HepG2 (cell line): ENCODE data around the gene EPG5. TPM values are rescaled to one million over a fixed set of nuclear protein-coding genes. Genes with fewer than 3 reads are reported as not detected.

Source experiments
- ATAC-seq: fragments of 200-7000 bp; cut with Tn5 transposase; 3 replicates; pipeline ENCODE4 v1.9.1; 2020; ENCODE audit warnings: mild to moderate bottlenecking, moderate library complexity
- BruUV-seq: library from RNA; stranded (reverse); fragments of 400-500 nt; replicated peaks from 2 replicates; lab custom pipeline; 2021; lab: Mats Ljungman, UMichigan
- CTCF ChIA-PET: fragments of 300-600 bp; formaldehyde crosslinking; extraction: SDS; loops from one replicate; lab custom pipeline; 2021; ENCODE audit warnings: low total read pairs, inconsistent platforms, low intra/inter-chr PET ratio; lab: Yijun Ruan, JAX
- POLR2A ChIA-PET: fragments of 350-600 bp; sonication (Branson Sonifier 250); formaldehyde crosslinking; loops from one replicate; lab custom pipeline; 2020; ENCODE audit warnings: antibody characterized with exemption, inconsistent platforms; lab: Yijun Ruan, JAX
- DNase-seq: peaks from one replicate; pipeline ENCODE4 v3.0.0-alpha.2; 2015; ENCODE audit warnings: low spot score
- FAIRE-seq: peaks from 3 replicates; lab custom pipeline; 2011; peaks lifted over from hg19 to GRCh38; lab: Jason Lieb, UNC
- H2AFZ ChIP-seq: one replicate; pipeline ENCODE4 v1.6.1; 2011; ENCODE audit warnings: low read length, inconsistent platforms
- H3K27ac ChIP-seq: fragments of 300-600 bp; 3 replicates; pipeline ENCODE4 v1.8.0; 2011; ENCODE audit warnings: mixed run types, mild to moderate bottlenecking, mixed read lengths, low read length, inconsistent platforms; ENCODE audit not compliant: insufficient read depth; ENCODE audit errors: extremely low read length
- H3K27me3 ChIP-seq, 2 experiments: fragments of 200-600 bp in 1 of 2; 2 replicates in 1 of 2; 3 replicates in 1 of 2; pipeline versions ENCODE4 v1.6.0 to v1.8.0; 2011; ENCODE audit warnings: low read length in 2 of 2, mild to moderate bottlenecking in 2 of 2, moderate library complexity in 2 of 2, inconsistent platforms in 1 of 2; ENCODE audit not compliant: insufficient read depth in 2 of 2, control insufficient read depth in 1 of 2
- H3K36me3 ChIP-seq, 2 experiments: fragments of 200-600 bp in 1 of 2; replicated peaks in 1 of 2; 2 replicates in 1 of 2; 3 replicates in 1 of 2; pipeline versions ENCODE4 v1.5.1 to v1.8.0; 2011; ENCODE audit warnings: low read length in 2 of 2, inconsistent platforms in 1 of 2; ENCODE audit not compliant: insufficient read depth in 2 of 2, control insufficient read depth in 1 of 2
- H3K4me1 ChIP-seq: 2 replicates; pipeline ENCODE4 v1.5.1; 2012; ENCODE audit warnings: low read length, inconsistent platforms; ENCODE audit not compliant: insufficient read depth
- H3K4me2 ChIP-seq: 2 replicates; pipeline ENCODE4 v1.6.0; 2011; ENCODE audit warnings: low read depth, low read length, inconsistent platforms
- H3K4me3 ChIP-seq, 3 experiments: fragments of 200-600 bp in 1 of 3; sonication (generic), shearing (Covaris generic) in 1 of 3; replicated peaks in 1 of 3; 2 replicates each; pipeline ENCODE4 v1.5.1; 2011 to 2016; ENCODE audit warnings: low read length in 3 of 3, inconsistent platforms in 2 of 3, low read depth in 2 of 3, mild to moderate bottlenecking in 2 of 3, control low read depth in 1 of 3, mixed read lengths in 1 of 3; ENCODE audit not compliant: insufficient read depth in 1 of 3
- H3K79me2 ChIP-seq: one replicate; pipeline ENCODE4 v1.6.1; 2011; ENCODE audit warnings: low read length, inconsistent platforms; ENCODE audit not compliant: insufficient read depth
- H3K9ac ChIP-seq: 2 replicates; pipeline ENCODE4 v1.6.0; 2011; ENCODE audit warnings: mild to moderate bottlenecking, low read depth, low read length, inconsistent platforms; ENCODE audit not compliant: insufficient read depth
- H3K9me3 ChIP-seq: 2 replicates; pipeline ENCODE4 v1.5.1; 2012; ENCODE audit warnings: mild to moderate bottlenecking, low read length
- H4K20me1 ChIP-seq: 2 replicates; pipeline ENCODE4 v1.6.0; 2011; ENCODE audit warnings: inconsistent platforms, mild to moderate bottlenecking, low read length, moderate library complexity; ENCODE audit not compliant: insufficient read depth
- ATF5 ChIP-seq: sonication (generic); formaldehyde crosslinking; IDR thresholded peaks from 2 replicates; pipeline ENCODE4 v1.4.0; 2020; ENCODE audit warnings: mild to moderate bottlenecking, low read depth, missing genetic modification reagents
- PHB2 ChIP-seq: fragments of 450-650 bp; IDR thresholded peaks from 2 replicates; pipeline ENCODE4 v1.6.1; 2018; ENCODE audit not compliant: partially characterized antibody
- ZFP37 ChIP-seq: sonication (generic); formaldehyde crosslinking; IDR thresholded peaks from 2 replicates; pipeline ENCODE4 v1.4.0; 2020; ENCODE audit warnings: missing genetic modification reagents, borderline replicate concordance
- ZNF205 ChIP-seq: IDR thresholded peaks from 2 replicates; pipeline ENCODE4 v1.6.1; 2018; ENCODE audit warnings: missing biosample characterization, missing genetic modification reagents
- ZNF574 ChIP-seq: sonication (generic); formaldehyde crosslinking; IDR thresholded peaks from 2 replicates; pipeline ENCODE4 v1.4.0; 2020; ENCODE audit warnings: missing genetic modification reagents
- ZNF644 ChIP-seq: IDR thresholded peaks from 2 replicates; pipeline ENCODE4 v1.6.1; 2016; ENCODE audit warnings: low read depth
- WGBS: methylation state at CpG from one replicate; pipeline ENCODE4 v1.1.6; 2017; ENCODE audit warnings: low lambda C conversion rate; 5-methylcytosine and 5-hydroxymethylcytosine counted together
- in situ Hi-C: cut with HindIII; loops from 2 replicates; pipeline ENCODE4 v1.10.0; 2017; ENCODE audit warnings: low pct_unique_long_range_greater_than_20kb; ENCODE audit not compliant: extremely low pct_ligation_motif_present
- intact Hi-C: fragments of 100-400 bp; cut with micrococcal nuclease; formaldehyde crosslinking; loops from one replicate; pipeline ENCODE4 v1.10.0; 2022; ENCODE audit not compliant: unreplicated experiment
- polyA plus RNA-seq, 8 experiments: library from polyadenylated mRNA; depleted of rRNA in 3 of 8; stranded (reverse) in 7 of 8; unstranded in 1 of 8; fragments of >200 nt; fragmentation: Illumina TruSeq in 4 of 8; extraction: Trizol in 4 of 8; gene quantifications; 2 replicates each; pipeline versions ENCODE4 v1.2.1 to v1.2.3, GENCODE V29; 2011 to 2016; ENCODE audit warnings: low read depth in 4 of 8, missing spikeins in 1 of 8, mixed read lengths in 1 of 8; ENCODE audit not compliant: insufficient read depth in 1 of 8
- total RNA-seq, 5 experiments: library from RNA; depleted of rRNA; stranded (reverse); fragments of >200 nt; fragmentation: Illumina TruSeq; extraction: Trizol; gene quantifications; 2 replicates each; pipeline ENCODE4 v1.2.3, GENCODE V29; 2016; ENCODE audit warnings: low read depth in 1 of 5

Gene EPG5
- total and polyA plus RNA-seq, 2 of the 13 experiments (the other 11 are each of a cell fraction or from before 2014, with no cell fraction given): 6.7 to 9.3 TPM

GRCh38 chr18:46008531-46008930 lies 41.4 kb upstream of the EPG5 start:
- CTCF ChIA-PET: no interaction called here
- H3K4me2 ChIP-seq: no peak overlapping the region
- POLR2A ChIA-PET: no interaction called here

More at GRCh38 chr18:46008531-46008930, 41.4 kb upstream of the EPG5 start:
- no peak overlapping the region for H2AFZ ChIP-seq
- ATAC-seq (no peak), DNase-seq (no peak), FAIRE-seq (no peak)
- WGBS: 59% methylated on average over 8 of the region's 8 CpGs
- no peaks in the 10 kb centered on the region for H3K36me3 ChIP-seq
- peaks cover 0 to 4% of the 10 kb centered on the region in 2 experiments; a peak in 1 of 5 replicates for H3K27me3 ChIP-seq
- H3K27ac ChIP-seq: no peak overlapping the region
- in situ Hi-C loops (no loop called here), intact Hi-C loops (no loop called here)
- no peaks in the 10 kb centered on the region for H3K9me3 ChIP-seq
- TF ChIP-seq ZNF644 (CRISPR knock-in tag) (no peak), ATF5 (no peak), ZNF574 (CRISPR knock-in tag) (no peak), ZNF205 (CRISPR knock-in tag) (no peak), ZFP37 (no peak), PHB2 (no peak)
- no peak overlapping the region for H3K9ac ChIP-seq
- H3K4me3 ChIP-seq: no peak overlapping the region
- BruUV-seq: no TSS peak
- H4K20me1 ChIP-seq: no peaks in the 10 kb centered on the region
- H3K79me2 ChIP-seq: no peaks in the 10 kb centered on the region
- no peaks in the 10 kb centered on the region for H3K4me1 ChIP-seq
